NCI-H1436 treated with DMSO at 0.1 percent for 48 hours (cell line): ENCODE data around the gene CD40.

Experiments used
- DNase-seq: peaks from one replicate; lab custom pipeline; 2025; lab: John Stamatoyannopoulos, UW

CD40 gene

DNA sequence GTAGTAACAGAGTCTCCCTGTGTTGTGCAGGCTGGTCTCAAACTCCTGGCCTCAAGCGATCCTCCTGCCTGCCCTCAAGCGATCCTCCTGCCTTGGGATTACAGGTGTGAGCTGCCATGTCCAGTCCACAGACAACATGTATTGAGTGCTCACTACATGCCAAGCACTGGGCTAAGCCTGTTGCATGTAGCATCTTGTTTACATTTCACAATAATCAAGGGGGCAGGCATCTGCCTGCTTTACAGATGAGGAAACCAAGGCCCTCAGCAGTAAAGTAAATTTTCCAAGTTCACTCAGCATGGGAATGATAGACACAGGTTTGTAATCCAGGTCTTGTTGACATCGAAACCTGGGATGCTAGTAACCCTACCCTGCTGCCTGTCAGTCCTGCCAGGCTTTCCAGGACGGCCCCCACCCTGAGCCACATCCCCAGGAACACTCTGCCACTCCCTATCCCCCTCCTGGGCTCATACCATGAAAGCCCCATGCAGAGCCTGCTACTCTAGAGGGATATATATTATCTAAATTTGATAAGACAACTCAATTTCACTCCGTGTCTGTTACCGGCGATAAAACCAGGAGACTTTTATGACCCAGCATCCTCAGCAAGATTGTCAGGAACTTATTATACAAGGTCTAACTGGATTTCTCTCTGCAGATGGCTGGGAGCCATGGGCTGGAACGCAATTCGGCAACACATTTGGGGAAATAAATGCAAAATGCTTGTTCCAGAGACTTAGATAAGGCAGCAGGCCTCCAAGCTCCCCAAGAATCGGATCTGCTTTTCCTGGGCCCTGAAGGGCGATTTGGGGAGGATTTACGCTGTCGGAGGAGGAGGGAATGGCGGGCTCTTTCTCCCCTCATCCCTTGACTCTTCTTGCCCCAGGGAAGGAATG, 30.4 kb downstream of the CD40 start:
- no peak for DNase-seq

- DNase-seq = no peak
Measured at GRCh38 chr20:46150943-46151342, 32.8 kb downstream of the CD40 start.

DNA sequence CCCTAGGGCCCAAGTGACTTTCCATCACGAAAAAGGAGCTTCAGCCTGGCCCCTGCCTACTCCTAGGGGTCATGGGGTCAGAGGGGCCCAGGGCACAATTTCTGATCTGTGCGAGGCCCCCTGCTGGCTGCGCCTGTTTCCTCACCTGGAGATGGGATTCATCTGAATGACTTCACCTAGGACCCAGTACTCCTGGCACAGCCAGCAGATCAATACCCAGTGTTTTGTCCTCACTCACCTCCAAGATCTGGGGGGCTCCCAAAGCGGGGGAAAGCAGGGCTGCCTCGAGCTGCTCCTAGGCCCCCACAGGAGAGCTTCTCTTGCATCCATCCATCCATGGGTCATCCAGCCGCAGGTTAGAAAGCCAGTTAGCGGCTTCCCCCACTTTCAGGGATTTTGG, 33.8 kb downstream of the CD40 start:
- DNase-seq = no peak

DNA sequence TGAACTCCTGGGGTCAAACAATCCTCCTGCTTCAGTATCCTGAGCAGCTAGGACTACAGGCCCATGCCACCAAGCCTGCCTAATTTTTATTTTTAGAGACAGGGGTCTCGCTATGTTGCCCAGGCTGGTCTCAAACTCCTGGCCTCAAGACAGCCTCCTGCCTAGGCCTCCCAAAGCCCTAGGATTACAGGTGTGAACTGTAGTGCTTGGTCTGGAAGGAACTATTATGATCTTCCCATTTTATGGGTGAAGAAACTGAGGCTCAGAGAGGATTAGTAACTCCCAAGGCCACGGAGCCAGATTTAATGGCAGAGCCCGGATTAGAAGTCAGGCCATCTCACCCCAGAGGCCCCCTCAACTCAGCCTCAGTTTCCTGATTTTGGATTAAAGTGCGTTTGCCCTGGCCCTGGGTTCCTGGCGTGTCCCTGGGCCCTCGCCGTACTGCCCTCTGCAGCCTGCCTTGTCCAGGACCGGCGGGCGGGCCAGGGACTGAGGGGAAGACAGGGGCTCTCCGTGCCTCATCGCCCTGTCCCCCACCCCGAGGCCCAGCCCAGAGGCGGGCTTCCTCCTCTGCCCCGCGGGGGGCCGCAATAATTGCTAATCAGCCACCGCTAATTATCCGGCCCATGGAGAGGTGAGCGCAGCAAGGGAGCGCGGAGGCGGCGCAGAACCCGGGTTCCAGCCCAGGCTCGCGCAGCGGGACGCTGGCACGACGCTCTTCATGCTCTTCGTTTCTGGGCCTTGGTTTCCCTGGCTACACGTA, 34.9 kb downstream of the CD40 start:
- DNase-seq = no peak

GRCh38 chr20:46154305-46154704, 36.2 kb downstream of the CD40 start:
- DNase-seq = no peak

DNA sequence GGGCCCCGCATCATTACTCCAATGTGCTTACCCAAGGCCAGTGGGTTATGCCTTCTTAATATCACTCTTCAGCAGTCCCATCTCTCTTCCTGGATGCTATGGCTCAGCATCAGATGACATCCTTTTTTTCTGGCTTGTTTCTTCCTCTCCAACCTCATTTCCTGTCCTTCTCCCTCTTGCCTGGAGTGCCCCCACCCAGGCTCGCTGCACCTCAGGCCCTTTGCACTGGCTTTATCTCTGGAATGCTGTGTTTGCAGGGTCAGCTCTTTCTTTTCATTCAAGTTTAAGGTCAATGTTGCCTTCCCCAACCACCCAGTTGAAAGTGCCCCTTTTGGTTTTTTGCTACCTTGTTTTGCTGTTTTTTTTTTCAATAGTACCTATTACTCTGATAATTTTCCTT, 36.7 kb downstream of the CD40 start:
- DNase-seq = no peak

DNA sequence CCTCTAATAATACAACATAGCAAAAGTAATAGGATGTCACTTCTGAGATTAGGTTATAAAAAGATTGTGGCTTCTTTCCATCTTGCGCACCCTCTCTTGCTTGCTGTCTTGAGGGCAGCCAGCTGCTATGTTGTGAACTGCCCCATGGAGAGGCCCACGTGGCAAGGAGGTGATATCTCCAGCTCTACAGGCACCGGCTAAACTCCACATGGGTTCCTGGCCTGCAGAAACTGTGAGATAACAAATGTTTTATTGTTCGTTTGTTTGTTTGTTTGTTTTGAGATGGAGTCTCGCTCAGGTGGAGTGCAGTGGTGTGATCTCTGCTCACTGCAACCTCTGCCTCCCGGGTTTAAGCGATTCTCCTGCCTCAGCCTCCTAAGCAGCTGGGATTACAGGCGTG, 38.0 kb downstream of the CD40 start:
- DNase-seq = no peak

DNA sequence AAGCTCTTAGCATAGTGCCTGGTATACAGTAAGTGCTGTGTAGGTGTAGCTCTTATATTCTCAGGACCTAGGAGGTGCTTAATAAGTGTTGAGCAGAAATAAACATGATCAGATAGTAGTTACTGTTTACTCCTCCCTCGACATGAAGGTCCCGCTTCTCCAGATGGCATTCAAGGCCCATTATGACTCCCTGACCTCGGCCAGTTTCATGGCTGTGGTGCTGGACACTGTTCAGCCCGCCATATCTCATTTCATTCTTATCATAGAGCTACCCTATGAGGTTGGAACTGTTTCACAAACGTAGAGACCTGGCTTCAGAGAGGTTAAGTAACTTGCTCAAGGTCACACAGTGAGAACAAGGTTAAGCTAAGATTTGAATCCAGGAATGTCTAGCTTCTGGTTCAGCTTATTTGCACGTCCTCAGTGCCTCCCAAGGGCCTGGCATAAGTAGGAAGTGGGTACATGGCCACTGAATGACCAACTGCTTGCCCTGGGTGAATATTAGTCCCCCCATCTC, 39.0 kb downstream of the CD40 start:
- no peak for DNase-seq

GRCh38 chr20:46157625-46158024, 39.5 kb downstream of the CD40 start:
- no peak for DNase-seq

DNA sequence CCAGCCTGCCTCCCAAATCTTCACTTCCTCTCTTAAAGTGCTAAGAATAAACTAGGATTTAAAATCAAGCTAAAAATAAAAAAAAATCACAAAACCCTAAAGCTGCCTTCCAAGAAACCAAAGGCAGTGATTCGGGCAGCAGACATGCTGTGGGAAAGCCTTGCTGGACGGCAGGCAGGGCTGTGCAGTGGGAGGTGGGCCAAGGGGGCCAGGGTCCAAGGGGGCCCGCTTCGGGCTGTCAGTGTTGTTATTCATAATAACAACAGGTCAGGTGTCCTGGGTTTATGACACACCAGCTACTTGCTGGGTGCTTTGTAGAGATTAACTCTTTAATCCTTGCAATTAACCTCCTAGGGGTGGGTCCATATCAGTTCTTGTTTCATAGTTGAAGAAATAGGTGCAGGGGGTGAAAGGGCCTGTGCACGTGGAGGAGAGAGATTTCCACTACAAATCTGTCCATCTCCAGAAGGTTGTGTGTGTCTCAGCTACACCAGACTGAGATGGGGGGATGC, 40.4 kb downstream of the CD40 start:
- DNase-seq = no peak

- DNase-seq = no peak
Measured at GRCh38 chr20:46159101-46159897, 41.2 kb downstream of the CD40 start.

DNA sequence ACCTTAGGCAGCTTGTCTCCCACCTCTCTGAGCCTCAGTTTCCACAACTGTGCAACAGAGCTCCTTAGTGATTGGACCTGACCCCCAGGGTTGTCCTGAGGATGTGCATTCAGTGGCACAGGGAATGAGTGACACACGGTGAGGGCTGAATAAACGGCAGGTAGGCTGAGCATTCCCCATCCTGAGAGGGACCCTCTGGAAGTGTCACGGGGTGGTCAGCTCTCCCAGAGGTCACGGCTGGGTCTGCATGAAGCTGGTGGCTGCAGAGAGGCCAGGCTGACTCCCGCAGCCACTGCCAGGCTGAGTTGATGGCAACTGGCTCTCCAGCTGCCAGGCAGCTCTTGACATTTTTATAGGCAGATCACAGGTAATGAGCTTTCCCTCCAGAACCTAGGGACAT, 42.5 kb downstream of the CD40 start:
- DNase-seq = no peak

GRCh38 chr20:46161921-46162320, 43.8 kb downstream of the CD40 start:
- DNase-seq = no peak

DNA sequence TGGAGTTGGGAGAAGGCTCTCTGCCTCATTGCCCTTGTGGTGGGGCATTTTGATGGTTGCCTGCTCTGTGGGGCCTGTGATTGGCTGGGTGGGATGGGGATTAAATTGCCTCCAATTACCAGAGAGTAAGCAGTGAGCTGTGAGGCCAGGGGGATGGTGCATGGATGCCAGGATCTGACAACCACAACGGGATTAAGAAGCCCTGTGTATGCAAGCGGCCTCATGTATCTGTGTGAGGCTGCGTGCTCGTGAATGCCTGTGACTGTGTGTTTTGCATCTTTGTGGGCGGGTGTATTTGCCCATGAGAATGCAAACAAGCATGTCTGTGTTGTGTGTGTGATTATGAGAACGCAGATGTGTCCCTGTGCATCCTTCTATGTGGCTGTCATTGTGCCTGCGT, 46.1 kb downstream of the CD40 start:
- no peak for DNase-seq

- no peak for DNase-seq
Measured at GRCh38 chr20:46167080-46167479, 49.0 kb downstream of the CD40 start.

DNA sequence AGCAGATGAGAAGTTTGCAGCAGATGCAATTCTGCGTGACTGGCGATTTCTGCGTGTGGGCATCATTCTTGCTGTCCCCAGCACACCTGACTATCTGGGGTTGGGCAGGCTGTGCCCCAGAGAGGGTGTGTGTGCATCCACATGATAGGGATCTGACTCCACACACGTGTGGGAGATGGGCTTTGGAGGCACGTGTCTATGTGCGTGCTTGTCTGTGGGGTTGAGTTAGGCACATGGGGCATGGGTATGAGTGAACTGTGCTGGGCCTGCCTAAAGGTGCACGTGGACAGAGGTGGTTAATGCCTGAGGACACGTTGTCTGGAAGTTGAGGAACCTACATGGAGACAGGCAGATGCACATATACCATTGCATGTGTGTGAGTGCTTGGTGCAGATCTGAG, 50.3 kb downstream of the CD40 start:
- DNase-seq = no peak

GRCh38 chr20:46169245-46170171, 51.4 kb downstream of the CD40 start:
- DNase-seq = no peak

DNA sequence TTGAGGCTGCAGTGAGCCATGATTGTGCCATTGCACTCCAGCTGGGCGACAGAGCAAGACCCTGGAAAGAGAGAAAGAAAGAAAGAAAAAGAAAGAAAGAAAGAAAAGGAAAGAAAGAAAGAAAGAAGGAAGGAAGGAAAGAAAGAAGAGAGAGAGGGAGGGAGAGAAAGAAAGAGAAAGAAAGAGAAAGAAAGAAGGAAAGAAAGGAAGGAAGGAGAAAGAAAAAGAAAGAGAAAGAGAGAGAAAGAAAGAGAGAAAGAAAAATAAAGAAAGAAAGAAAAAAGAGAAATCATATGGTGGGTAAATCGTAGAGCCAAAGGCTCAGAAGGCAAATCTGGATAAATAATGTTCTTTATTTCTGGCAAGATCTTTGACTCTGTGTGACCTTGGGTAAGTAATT, 53.4 kb downstream of the CD40 start:
- no peak for DNase-seq

DNA sequence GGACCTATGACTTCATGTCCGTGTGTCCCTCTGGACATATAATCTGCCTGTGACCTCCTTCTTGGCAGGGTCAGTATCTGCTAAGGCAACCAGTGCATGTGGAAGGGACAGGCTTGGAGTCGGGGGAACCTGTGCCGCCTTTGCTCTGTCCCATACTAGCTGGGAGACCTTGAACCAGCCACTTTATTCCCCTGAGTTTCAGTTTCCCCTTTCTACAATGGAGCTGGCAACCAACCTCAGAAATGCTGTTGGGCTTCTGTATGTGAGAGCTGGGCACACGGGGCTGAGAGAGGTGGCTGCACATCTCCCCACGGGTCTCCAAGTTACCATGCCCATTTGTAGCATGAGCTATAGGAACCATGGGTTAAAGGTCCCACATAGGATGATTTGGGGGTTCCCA, 53.8 kb downstream of the CD40 start:
- no peak for DNase-seq

GRCh38 chr20:46172455-46172854, 54.3 kb downstream of the CD40 start:
- no peak for DNase-seq

- no peak for DNase-seq
Measured at GRCh38 chr20:46172961-46173536, 54.9 kb downstream of the CD40 start.
